ENCODE measurements around the gene TMEM74B. TPM values are rescaled to one million over a fixed set of nuclear protein-coding genes. Genes with fewer than 3 reads are reported as not detected.

Gene TMEM74B
- total RNA-seq, 1 experiment from 2014 or later, result 8.8 TPM

GRCh38 chr20:1144401-1145172, 40.2 kb downstream of the TMEM74B start:
- DNase-seq (ENCODE audit: low spot score), result no peak

DNA sequence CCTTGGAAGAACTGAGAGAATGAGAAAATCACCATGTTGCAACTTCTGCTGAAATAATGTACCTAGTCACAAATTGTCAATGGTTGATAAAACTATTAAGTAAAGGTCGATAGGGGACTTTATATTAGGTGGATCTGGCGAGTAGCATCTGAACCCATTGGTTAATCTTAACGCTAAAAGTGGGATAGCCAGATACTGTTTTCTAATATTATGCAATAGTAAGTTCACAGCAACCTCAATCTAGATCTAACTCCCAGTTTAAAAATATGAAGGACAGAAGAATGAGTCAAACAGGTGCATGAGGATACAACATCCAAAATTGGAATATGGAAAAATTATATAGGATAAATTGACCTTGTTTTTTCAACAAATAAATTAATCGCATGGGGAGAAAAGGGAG, 47.5 kb downstream of the TMEM74B start:
- DNase-seq (ENCODE audit: low spot score), result no peak

DNA sequence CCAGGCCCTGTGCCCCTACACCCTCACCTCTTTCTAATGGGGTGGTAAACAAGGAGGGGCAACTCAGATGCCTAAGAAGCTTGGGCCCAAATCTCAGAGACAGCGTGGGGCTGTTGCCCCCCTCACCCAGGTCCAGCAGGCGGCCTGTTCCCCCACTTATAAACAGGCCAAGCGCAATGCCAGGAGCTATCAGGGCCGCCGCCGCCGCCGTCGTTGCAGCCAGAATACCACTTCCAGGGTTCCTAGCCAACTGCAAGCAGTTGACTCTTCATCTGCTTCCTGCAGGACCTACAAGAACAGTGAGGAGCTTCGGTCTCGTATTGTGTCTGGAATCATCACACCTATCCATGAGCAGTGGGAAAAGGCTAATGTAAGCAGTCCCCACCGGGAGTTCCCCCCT, 49.9 kb downstream of the TMEM74B start:
- DNase-seq (ENCODE audit: low spot score), result no peak

DNA sequence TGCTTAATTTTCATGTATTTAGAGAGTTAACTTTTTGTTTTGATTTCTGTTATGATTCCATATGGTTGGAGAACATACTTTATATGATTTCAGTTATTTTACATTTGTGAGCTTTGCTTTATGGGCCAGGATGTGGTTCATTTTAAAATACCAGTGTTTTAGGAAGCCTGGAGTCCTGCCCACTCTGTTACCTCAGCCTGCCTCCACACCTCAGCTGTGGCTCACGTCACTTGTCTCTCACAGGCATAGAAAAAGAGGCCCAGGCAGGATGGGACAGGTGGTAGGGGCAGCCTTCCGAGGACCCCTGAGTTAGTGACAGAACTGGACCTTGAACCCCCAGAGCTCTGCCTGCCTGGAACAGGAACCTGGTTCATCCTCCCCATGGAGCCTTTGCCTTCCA, 50.4 kb downstream of the TMEM74B start:
- no peak for DNase-seq (ENCODE audit: low spot score)

DNA sequence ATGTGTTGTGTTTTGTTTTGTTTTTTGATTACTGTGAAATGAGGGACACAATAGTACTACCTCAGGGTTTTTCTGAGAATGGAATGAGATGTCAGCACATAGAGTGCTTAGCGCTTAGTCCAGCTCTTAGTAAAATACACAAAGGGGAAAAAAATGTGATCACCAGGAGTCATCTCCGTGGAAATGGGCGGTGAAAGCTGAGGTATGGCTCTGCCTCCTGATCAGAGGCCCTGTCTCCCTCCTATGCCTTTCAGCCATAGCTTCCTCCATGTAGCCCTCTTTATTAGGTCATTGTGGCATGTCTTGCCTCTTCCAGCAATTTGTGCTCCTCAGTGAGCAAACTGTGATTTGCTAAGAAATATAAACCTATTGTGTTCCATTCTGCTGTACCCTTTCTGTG, 53.4 kb downstream of the TMEM74B start:
- no peak for DNase-seq (ENCODE audit: low spot score)

DNA sequence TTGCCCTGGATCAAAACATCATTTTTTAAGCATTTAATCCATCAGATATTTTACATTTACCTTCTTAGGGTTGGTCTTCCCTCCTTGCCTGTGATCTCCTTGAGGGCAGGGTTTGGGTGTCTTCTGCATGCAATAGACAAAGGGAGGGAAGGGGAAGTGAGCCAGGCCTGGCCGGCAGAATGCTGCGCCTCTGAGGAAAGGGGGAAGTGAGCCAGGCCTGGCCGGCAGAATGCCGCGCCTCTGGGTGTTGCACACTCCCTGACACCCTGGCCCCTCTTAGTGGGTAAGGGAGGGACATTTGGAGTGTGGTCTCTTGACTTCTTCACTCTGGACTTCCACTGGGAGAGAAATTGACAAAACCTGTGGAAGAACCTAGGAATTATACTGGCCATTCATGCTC, 53.9 kb downstream of the TMEM74B start:
- DNase-seq (ENCODE audit: low spot score), result no peak

Other genes with a start within 250 kb of the TMEM74B start
- gene RSPO4, start 182.7 kb downstream of the TMEM74B start, total RNA-seq (2014; rRNA removed; shearing (Covaris generic)), result not detected in 2 replicates
- gene PSMF1, start 66.4 kb downstream of the TMEM74B start, total RNA-seq (2014; rRNA removed; shearing (Covaris generic)), result 47.2 and 50.7 TPM in 2 replicates
- gene C20orf202, start 18.5 kb upstream of the TMEM74B start, total RNA-seq (2014; rRNA removed; shearing (Covaris generic)), result 0.13 TPM in 1 of 2 replicates, not detected in the other
- not detected in 2 replicates for gene RAD21L1, start 41.1 kb upstream of the TMEM74B start, total RNA-seq (2014; rRNA removed; shearing (Covaris generic))
- gene SNPH, start 81.3 kb upstream of the TMEM74B start, total RNA-seq (2014; rRNA removed; shearing (Covaris generic)), result 0.13 and 0.36 TPM in 2 replicates
- 19.1 and 22.4 TPM in 2 replicates for gene SDCBP2, start 144.2 kb upstream of the TMEM74B start, total RNA-seq (2014; rRNA removed; shearing (Covaris generic))
- gene FKBP1A, start 208.1 kb upstream of the TMEM74B start, total RNA-seq (2014; rRNA removed; shearing (Covaris generic)), result 86.3 and 91.6 TPM in 2 replicates

All from HT-29 (cell line).